ENCODE results near the gene TFEB.

The TFEB gene

DNA sequence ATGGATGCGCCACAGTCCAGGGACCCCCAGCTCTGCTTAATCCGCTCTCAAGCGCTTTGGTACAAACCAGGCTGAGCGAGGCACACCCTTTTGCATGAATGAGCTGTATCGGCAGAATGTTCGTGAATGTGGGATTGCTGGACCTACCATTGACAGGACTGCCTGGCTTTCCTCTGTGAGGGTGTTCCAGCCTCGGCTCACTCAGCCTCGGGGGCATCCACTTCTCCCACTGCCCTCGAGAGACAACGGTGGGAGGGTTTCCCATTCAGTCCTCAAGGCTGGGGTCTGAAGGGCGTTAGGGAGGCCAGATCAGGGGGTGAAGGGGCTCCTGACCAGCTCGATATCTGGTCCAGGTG lies 79.8 kb downstream of the TFEB start:
- no peaks in the 10 kb centered on the region for H3K9me3 ChIP-seq (ENCODE audit: low read length)
- H3K9ac ChIP-seq (ENCODE audit: low read length): no peak overlapping the region
- H3K27me3 ChIP-seq (ENCODE audit: control insufficient read depth in 1 of 2, insufficient read depth in 2 of 2, low read length in 2 of 2): no peaks in the 10 kb centered on the region
- H3K27ac ChIP-seq (ENCODE audit: low read depth, low read length): no peak overlapping the region
- no peaks in the 10 kb centered on the region for H3K36me3 ChIP-seq (ENCODE audit: insufficient read depth, low read length)
- no peak overlapping the region for H3K4me3 ChIP-seq (ENCODE audit: low read depth in 1 of 2, low read length in 2 of 2)
- H3K4me1 ChIP-seq (ENCODE audit: insufficient read depth, low read length): no peaks in the 10 kb centered on the region

DNA sequence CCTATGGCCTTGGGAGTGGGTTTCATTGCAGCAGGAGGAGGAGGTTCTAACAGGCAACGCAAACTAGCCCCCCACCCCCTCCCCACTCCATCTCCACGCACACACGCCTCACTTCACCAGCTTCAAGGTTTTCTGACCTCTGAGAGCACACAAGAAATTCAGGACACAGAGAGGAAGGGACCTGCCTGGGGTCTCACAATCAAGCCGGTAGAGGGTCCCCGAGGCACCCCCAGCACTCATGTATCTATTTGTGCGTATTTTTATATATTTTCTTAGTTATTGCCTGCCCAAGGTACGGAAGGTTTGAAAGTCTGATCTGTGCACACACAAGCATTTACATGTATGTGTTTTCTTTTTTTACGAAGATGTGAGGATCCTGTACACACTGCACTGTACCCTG lies 80.2 kb downstream of the TFEB start:
- Histone ChIP-seq H3K27me3 (ENCODE audit: control insufficient read depth in 1 of 2, insufficient read depth in 2 of 2, low read length in 2 of 2) (no peaks in the 10 kb centered on the region), H3K9ac (ENCODE audit: low read length) (no peak overlapping the region), H3K36me3 (ENCODE audit: insufficient read depth, low read length) (no peaks in the 10 kb centered on the region), H3K9me3 (ENCODE audit: low read length) (no peaks in the 10 kb centered on the region), H3K4me3 (ENCODE audit: low read depth in 1 of 2, low read length in 2 of 2) (no peak overlapping the region), H3K27ac (ENCODE audit: low read depth, low read length) (no peak overlapping the region), H3K4me1 (ENCODE audit: insufficient read depth, low read length) (no peaks in the 10 kb centered on the region)

DNA sequence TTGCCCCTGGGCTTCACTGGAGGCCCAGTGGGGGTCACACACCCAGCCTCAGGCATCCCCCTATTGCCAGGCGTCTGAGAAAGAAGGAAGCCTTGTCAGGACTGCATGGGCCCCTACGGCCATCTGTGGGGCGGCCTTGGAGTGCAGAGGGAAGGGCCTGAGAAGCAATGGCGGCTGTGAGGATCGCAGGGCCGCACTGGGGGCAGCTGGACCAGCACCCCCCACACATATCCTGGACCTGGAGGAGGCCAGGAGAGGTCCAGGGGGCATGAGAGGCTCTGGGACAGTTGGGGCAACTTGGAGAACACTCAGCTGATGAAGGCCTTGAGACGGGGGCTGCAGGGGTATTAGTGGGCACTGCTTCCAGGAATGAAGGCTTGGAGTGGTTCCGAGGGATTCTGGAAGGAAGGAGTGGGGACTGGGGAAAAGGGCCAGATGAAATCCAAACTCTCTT lies 80.7 kb downstream of the TFEB start:
- no peak overlapping the region for H3K27ac ChIP-seq (ENCODE audit: low read depth, low read length)
- no peaks in the 10 kb centered on the region for H3K36me3 ChIP-seq (ENCODE audit: insufficient read depth, low read length)
- H3K9ac ChIP-seq (ENCODE audit: low read length): no peak overlapping the region
- no peaks in the 10 kb centered on the region for H3K4me1 ChIP-seq (ENCODE audit: insufficient read depth, low read length)
- no peak overlapping the region for H3K4me3 ChIP-seq (ENCODE audit: low read depth in 1 of 2, low read length in 2 of 2)
- no peaks in the 10 kb centered on the region for H3K9me3 ChIP-seq (ENCODE audit: low read length)
- H3K27me3 ChIP-seq (ENCODE audit: control insufficient read depth in 1 of 2, insufficient read depth in 2 of 2, low read length in 2 of 2): no peaks in the 10 kb centered on the region

DNA sequence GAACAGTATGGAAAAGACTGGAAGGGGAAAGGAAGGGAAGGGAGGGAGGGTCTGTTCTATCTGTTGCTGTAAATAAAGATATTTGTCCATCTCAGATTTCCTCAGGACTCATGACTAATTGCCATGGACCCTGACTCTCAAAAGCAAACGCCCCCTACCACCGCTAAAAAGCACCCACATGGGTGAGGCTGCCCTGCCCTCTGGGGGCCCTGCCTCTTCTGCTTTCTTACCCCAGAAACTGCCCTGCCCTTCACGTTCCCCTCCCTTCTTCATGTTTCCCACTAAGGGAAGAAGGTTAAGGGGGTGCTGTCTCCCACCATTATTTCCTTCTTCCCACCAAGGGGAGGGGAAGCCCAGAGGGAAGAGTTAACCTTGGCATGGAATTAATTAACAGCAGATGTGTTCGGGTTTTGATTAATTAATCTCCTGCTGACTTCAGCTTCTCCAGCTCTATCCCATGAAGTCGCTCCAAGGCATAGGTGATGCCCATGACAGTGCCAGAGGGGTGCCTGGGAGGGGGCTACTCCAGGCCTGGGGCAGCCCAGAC lies 81.2 kb downstream of the TFEB start:
- H3K4me1 ChIP-seq (ENCODE audit: insufficient read depth, low read length): no peaks in the 10 kb centered on the region
- H3K36me3 ChIP-seq (ENCODE audit: insufficient read depth, low read length): no peaks in the 10 kb centered on the region
- H3K27ac ChIP-seq (ENCODE audit: low read depth, low read length): no peak overlapping the region
- H3K9ac ChIP-seq (ENCODE audit: low read length): no peak overlapping the region
- H3K4me3 ChIP-seq (ENCODE audit: low read depth in 1 of 2, low read length in 2 of 2): no peak overlapping the region
- H3K27me3 ChIP-seq (ENCODE audit: control insufficient read depth in 1 of 2, insufficient read depth in 2 of 2, low read length in 2 of 2): no peaks in the 10 kb centered on the region
- H3K9me3 ChIP-seq (ENCODE audit: low read length): no peaks in the 10 kb centered on the region

DNA sequence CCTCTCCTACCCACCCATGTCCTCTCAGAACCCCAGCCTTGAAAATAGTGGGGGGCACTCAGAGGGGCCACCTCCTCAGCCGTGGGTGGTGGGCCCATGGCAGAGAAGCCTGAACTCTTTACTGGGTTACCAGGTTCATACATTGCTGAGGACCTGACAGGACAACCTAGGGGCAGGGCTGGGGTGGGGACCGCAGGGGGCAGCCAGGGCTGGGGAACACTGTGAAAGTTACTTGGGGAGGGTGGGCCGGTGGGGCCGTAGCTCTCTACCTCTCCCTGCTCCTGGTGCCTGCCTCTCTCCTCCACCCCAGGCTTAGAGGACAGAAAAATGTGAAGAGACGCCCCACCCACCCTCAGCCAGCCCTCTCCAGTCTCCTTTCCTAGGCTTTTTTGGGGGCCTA lies 81.7 kb downstream of the TFEB start:
- H3K36me3 ChIP-seq (ENCODE audit: insufficient read depth, low read length): no peaks in the 10 kb centered on the region

DNA sequence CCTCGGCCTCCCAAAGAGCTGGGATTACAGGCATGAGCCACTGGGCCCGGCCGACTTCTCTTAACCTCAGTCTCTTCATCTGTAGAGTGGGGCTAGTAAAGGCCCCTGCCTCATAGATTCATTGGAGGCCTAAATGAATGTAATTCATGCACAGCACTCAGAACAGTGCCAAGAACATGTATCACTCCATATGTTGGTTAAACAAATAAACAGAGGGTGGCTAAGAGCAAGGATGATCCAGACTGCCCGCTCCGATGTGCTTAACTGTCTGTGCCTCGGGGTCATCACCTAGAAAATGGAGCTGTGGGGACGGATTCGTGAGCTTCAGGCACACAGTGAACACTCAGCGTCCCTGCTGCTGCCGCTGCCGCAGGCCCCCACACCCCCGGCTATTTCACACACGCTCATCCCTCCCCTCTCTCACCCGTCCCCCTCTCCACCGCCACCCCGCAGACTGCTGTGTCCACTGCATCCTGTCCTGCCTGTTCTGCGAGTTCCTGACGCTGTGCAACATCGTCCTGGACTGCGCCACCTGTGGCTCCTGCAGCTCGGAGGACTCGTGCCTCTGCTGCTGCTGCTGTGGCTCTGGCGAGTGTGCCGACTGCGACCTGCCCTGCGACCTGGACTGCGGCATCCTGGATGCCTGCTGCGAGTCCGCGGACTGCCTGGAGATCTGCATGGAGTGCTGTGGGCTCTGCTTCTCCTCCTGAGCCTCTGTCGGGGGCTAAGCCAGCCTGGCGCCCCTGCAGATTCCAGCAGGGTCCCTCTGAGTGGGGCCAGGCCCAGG lies 82.3 kb downstream of the TFEB start:
- Histone ChIP-seq H3K27ac (ENCODE audit: low read depth, low read length) (no peak overlapping the region), H3K9ac (ENCODE audit: low read length) (no peak overlapping the region), H3K9me3 (ENCODE audit: low read length) (no peaks in the 10 kb centered on the region), H3K4me1 (ENCODE audit: insufficient read depth, low read length) (no peaks in the 10 kb centered on the region), H3K4me3 (ENCODE audit: low read depth in 1 of 2, low read length in 2 of 2) (no peak overlapping the region), H3K27me3 (ENCODE audit: control insufficient read depth in 1 of 2, insufficient read depth in 2 of 2, low read length in 2 of 2) (no peaks in the 10 kb centered on the region), H3K36me3 (ENCODE audit: insufficient read depth, low read length) (no peaks in the 10 kb centered on the region)

More for the DNA sequence above, 81.7 kb downstream of the TFEB start:
- no peak overlapping the region for H3K9ac ChIP-seq (ENCODE audit: low read length)
- no peaks in the 10 kb centered on the region for H3K9me3 ChIP-seq (ENCODE audit: low read length)
- no peaks in the 10 kb centered on the region for H3K4me1 ChIP-seq (ENCODE audit: insufficient read depth, low read length)
- no peaks in the 10 kb centered on the region for H3K27me3 ChIP-seq (ENCODE audit: control insufficient read depth in 1 of 2, insufficient read depth in 2 of 2, low read length in 2 of 2)
- no peak overlapping the region for H3K4me3 ChIP-seq (ENCODE audit: low read depth in 1 of 2, low read length in 2 of 2)
- H3K27ac ChIP-seq (ENCODE audit: low read depth, low read length): no peak overlapping the region

DNA sequence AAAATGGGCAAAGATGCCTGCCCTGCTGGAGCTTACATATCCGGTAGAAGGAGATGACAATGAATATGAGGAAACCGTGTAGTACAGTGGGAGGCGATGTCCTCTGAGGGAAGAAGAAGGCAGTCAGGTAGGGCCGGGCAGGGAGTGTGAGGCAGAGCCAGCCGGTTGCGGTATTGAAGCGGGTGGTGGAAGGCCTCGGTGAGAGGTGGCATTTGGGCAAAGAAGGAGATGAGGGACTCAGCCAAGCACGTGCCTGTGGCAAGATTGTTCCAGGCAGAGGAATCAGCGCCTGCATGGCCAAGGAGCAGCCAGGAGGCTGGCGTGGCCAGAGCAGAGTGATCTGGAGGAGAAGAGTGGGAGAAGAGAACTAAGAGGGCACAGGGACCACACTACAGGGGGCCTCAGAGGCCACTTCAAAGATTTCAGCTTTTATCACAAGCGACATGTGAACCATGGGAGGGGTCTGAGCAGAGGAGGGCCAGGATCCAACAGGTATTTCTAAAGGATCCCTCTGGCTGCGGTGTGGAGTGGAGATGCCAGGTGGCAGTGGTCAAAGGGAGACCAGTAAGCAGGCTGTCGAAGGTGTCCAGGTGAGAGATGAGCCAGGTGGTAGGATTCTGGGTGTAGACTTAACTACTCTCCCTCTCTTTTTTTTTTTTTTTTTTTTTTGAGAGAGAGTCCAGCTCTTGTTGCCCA lies 83.3 kb downstream of the TFEB start:
- no peaks in the 10 kb centered on the region for H3K36me3 ChIP-seq (ENCODE audit: insufficient read depth, low read length)
- no peaks in the 10 kb centered on the region for H3K4me1 ChIP-seq (ENCODE audit: insufficient read depth, low read length)

DNA sequence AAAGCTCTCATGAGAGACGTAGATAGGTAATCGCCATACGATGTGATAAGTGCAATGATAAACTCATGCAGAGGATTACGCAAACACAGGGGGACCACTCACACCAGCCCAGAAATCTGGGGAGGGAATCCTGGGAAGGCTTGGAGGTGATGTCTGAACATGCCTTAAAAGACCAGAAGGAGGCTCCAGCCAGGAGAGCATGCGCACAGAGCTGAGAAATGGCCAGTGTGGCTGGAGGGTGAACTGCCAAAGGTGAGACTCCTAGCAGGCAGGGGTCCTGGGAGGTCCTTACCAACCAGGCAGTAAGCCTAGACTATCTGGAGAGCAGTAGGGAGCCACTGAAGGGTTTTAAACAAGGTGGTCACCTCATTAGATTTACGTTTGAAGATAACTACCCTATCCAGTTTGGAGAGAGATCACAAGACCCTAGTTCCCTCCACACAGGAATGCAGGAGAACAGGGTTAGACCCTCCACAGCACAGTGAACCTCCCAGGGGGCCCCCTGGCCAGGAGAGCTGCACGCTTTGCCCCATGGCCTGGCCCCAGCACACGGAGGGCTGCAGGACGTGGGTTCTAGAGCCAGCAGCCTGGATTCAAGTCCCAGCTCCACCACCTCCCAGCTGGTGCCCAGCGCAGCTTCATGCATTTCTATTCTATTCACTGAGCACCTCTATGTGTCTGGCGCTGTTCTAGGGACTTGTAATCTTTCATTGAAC lies 84.0 kb downstream of the TFEB start:
- Histone ChIP-seq H3K9me3 (ENCODE audit: low read length) (no peaks in the 10 kb centered on the region), H3K36me3 (ENCODE audit: insufficient read depth, low read length) (no peaks in the 10 kb centered on the region), H3K9ac (ENCODE audit: low read length) (no peak overlapping the region), H3K4me1 (ENCODE audit: insufficient read depth, low read length) (no peaks in the 10 kb centered on the region), H3K27me3 (ENCODE audit: control insufficient read depth in 1 of 2, insufficient read depth in 2 of 2, low read length in 2 of 2) (no peaks in the 10 kb centered on the region), H3K4me3 (ENCODE audit: low read depth in 1 of 2, low read length in 2 of 2) (no peak overlapping the region), H3K27ac (ENCODE audit: low read depth, low read length) (no peak overlapping the region)

More for the DNA sequence above, 83.3 kb downstream of the TFEB start:
- Histone ChIP-seq H3K27ac (ENCODE audit: low read depth, low read length) (no peak overlapping the region), H3K27me3 (ENCODE audit: control insufficient read depth in 1 of 2, insufficient read depth in 2 of 2, low read length in 2 of 2) (no peaks in the 10 kb centered on the region), H3K9ac (ENCODE audit: low read length) (no peak overlapping the region), H3K4me3 (ENCODE audit: low read depth in 1 of 2, low read length in 2 of 2) (no peak overlapping the region), H3K9me3 (ENCODE audit: low read length) (no peaks in the 10 kb centered on the region)

DNA sequence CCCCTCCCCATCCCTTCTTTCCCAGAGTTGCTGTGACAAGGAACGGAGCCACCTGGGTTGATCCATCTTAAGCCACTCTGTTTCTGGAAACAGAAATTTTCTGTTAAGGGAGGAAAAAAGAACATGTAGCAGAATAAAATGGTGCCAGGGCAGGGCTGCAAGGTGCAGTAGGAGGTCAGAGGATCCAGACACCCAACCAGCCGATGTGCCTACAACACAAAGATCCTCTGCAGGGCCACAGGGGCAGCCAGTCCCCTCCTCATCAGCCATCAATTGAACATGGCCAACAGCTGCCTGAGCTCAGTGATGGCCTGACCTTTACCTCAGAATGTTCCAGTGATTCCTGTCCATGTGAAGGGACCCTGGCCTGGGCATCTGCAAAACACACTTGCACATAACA lies 85.3 kb downstream of the TFEB start:
- Histone ChIP-seq H3K9me3 (ENCODE audit: low read length) (no peaks in the 10 kb centered on the region), H3K27ac (ENCODE audit: low read depth, low read length) (no peak overlapping the region), H3K4me3 (ENCODE audit: low read depth in 1 of 2, low read length in 2 of 2) (no peak overlapping the region), H3K36me3 (ENCODE audit: insufficient read depth, low read length) (no peaks in the 10 kb centered on the region), H3K9ac (ENCODE audit: low read length) (no peak overlapping the region), H3K4me1 (ENCODE audit: insufficient read depth, low read length) (no peaks in the 10 kb centered on the region), H3K27me3 (ENCODE audit: control insufficient read depth in 1 of 2, insufficient read depth in 2 of 2, low read length in 2 of 2) (no peaks in the 10 kb centered on the region)

DNA sequence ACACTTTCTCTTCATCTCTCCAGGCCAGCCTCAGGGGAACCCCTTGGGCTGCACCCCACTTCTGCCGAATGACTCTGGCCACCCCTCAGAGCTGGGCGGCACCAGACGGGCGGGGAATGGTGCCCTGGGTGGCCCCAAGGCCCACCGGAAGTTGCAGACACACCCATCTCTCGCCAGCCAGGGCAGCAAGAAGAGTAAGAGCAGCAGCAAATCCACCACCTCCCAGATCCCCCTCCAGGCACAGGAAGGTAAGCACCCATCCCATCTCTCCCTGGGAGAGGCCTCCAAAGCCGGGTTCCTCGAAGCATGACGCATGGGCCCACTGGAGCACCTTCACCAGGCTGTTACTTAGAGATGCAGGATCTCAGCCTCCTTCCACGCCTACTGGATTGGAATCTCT lies 85.8 kb downstream of the TFEB start:
- Histone ChIP-seq H3K9ac (ENCODE audit: low read length) (no peak overlapping the region), H3K36me3 (ENCODE audit: insufficient read depth, low read length) (no peaks in the 10 kb centered on the region), H3K4me1 (ENCODE audit: insufficient read depth, low read length) (no peaks in the 10 kb centered on the region), H3K4me3 (ENCODE audit: low read depth in 1 of 2, low read length in 2 of 2) (no peak overlapping the region), H3K27ac (ENCODE audit: low read depth, low read length) (no peak overlapping the region), H3K27me3 (ENCODE audit: control insufficient read depth in 1 of 2, insufficient read depth in 2 of 2, low read length in 2 of 2) (no peaks in the 10 kb centered on the region), H3K9me3 (ENCODE audit: low read length) (no peaks in the 10 kb centered on the region)

DNA sequence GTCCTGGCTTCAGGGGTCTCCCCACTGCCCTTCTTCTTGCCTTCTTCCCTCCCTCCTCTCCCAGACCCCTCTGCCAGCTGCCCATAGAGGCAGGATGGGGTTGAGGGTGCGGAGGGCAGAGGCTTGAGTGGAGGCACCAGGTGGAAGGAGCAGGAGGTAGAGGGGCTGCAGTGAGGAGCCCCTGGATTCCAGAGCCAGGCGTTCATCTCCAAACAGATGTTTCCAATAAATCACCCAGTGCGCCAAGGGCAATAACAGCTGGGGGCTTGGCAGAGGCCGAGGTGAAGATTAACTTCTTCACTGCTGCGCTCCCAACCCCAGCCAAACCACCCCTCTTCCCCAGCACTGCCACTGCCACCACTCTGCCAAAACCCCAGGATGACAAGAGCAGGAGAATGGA lies 86.5 kb downstream of the TFEB start:
- Histone ChIP-seq H3K9me3 (ENCODE audit: low read length) (no peaks in the 10 kb centered on the region), H3K4me1 (ENCODE audit: insufficient read depth, low read length) (no peaks in the 10 kb centered on the region), H3K9ac (ENCODE audit: low read length) (no peak overlapping the region), H3K4me3 (ENCODE audit: low read depth in 1 of 2, low read length in 2 of 2) (no peak overlapping the region), H3K36me3 (ENCODE audit: insufficient read depth, low read length) (no peaks in the 10 kb centered on the region), H3K27ac (ENCODE audit: low read depth, low read length) (no peak overlapping the region), H3K27me3 (ENCODE audit: control insufficient read depth in 1 of 2, insufficient read depth in 2 of 2, low read length in 2 of 2) (no peaks in the 10 kb centered on the region)

All from muscle layer of colon (tissue), 2 donors.